MM.1S (cell line): ENCODE measurements around the gene SORBS2.

Source experiments
- DNase-seq: peaks from one replicate; pipeline ENCODE4 v3.0.0-alpha.2; 2015
- H2AFZ ChIP-seq: fragments of 300-600 bp; sonication (generic); 2 replicates; pipeline ENCODE4 v1.6.0; 2016; ENCODE audit warnings: antibody characterized with exemption, low read length
- H3F3A ChIP-seq: fragments of 300-600 bp; sonication (generic); 2 replicates; pipeline ENCODE4 v1.6.1; 2016; ENCODE audit warnings: mild to moderate bottlenecking, antibody characterized with exemption, low read length, moderate library complexity, mixed read lengths; ENCODE audit not compliant: insufficient read depth
- H3K27ac ChIP-seq: fragments of 300-600 bp; sonication (generic); 2 replicates; pipeline ENCODE4 v1.5.1; 2016; ENCODE audit warnings: mild to moderate bottlenecking, low read length
- H3K27me3 ChIP-seq: fragments of 300-600 bp; sonication (generic); replicated peaks from 2 replicates; pipeline ENCODE4 v1.6.0; 2016; ENCODE audit warnings: low read length; ENCODE audit not compliant: insufficient read depth
- H3K36me3 ChIP-seq: fragments of 300-600 bp; sonication (generic); replicated peaks from 2 replicates; pipeline ENCODE4 v1.6.1; 2016; ENCODE audit warnings: mild to moderate bottlenecking, low read length, mixed read lengths; ENCODE audit not compliant: insufficient read depth
- H3K4me1 ChIP-seq: fragments of 300-600 bp; sonication (generic); 2 replicates; pipeline ENCODE4 v1.6.1; 2016; ENCODE audit warnings: low read length, mixed read lengths
- H3K4me2 ChIP-seq: fragments of 300-600 bp; sonication (generic); 2 replicates; pipeline ENCODE4 v1.6.0; 2016; ENCODE audit warnings: low read depth, low read length
- H3K4me3 ChIP-seq: fragments of 300-600 bp; sonication (generic); 2 replicates; pipeline ENCODE4 v1.5.1; 2016; ENCODE audit warnings: low read length, mixed read lengths
- H3K79me2 ChIP-seq: fragments of 300-600 bp; sonication (generic); 2 replicates; pipeline ENCODE4 v1.6.1; 2016; ENCODE audit warnings: mixed run types, low read length, mixed read lengths
- H3K9ac ChIP-seq: fragments of 300-600 bp; sonication (generic); 2 replicates; pipeline ENCODE4 v1.6.1; 2016; ENCODE audit warnings: low read length, mixed read lengths
- H3K9me2 ChIP-seq: fragments of 300-600 bp; sonication (generic); replicated peaks from 2 replicates; pipeline ENCODE4 v1.6.1; 2016; ENCODE audit warnings: mild to moderate bottlenecking, low read length, mixed read lengths; ENCODE audit not compliant: insufficient read depth
- H3K9me3 ChIP-seq: fragments of 300-600 bp; sonication (generic); replicated peaks from 2 replicates; pipeline ENCODE4 v1.6.1; 2016; ENCODE audit warnings: mild to moderate bottlenecking, low read length, mixed read lengths; ENCODE audit not compliant: insufficient read depth
- H4K20me1 ChIP-seq: fragments of 300-600 bp; sonication (generic); 2 replicates; pipeline ENCODE4 v1.6.1; 2016; ENCODE audit warnings: mild to moderate bottlenecking, low read length, moderate library complexity, mixed read lengths; ENCODE audit not compliant: insufficient read depth
- CTCF ChIP-seq: fragments of 300-600 bp; sonication (generic); IDR thresholded peaks from 2 replicates; pipeline ENCODE4 v1.5.1; 2016; ENCODE audit warnings: antibody characterized with exemption, low read length, mixed read lengths
- EZH2 ChIP-seq: fragments of 300-600 bp; sonication (generic); optimal IDR thresholded peaks from 2 replicates; pipeline ENCODE3; 2017; ENCODE audit warnings: low read depth, mild to moderate bottlenecking, antibody characterized with exemption, low read length, mixed read lengths
- EZH2phosphoT487 ChIP-seq: fragments of 300-600 bp; sonication (generic); IDR thresholded peaks from 2 replicates; pipeline ENCODE4 v1.6.1; 2018; ENCODE audit warnings: antibody characterized with exemption, low read length

The SORBS2 gene

GRCh38 chr4:185744488-185744862 lies 67.5 kb downstream of the SORBS2 start:
- H2AFZ ChIP-seq = no peak overlapping the region
- H3K9me3 ChIP-seq = no peaks in the 10 kb centered on the region
- no peaks in the 10 kb centered on the region for H4K20me1 ChIP-seq
- no peak overlapping the region for H3K4me3 ChIP-seq
- no peak for DNase-seq
- H3K4me2 ChIP-seq = no peak overlapping the region
- H3K9ac ChIP-seq = no peak overlapping the region
- TF ChIP-seq CTCF (no peak), EZH2 (no peak), EZH2phosphoT487 (no peak)
- no peaks in the 10 kb centered on the region for H3K36me3 ChIP-seq
- no peaks in the 10 kb centered on the region for H3K27me3 ChIP-seq
- no peaks in the 10 kb centered on the region for H3F3A ChIP-seq
- H3K4me1 ChIP-seq = peaks cover 10% of the 10 kb centered on the region; the same call in 1 of the 2 replicates
- H3K79me2 ChIP-seq = no peaks in the 10 kb centered on the region
- no peaks in the 10 kb centered on the region for H3K9me2 ChIP-seq
- no peak overlapping the region for H3K27ac ChIP-seq

DNA sequence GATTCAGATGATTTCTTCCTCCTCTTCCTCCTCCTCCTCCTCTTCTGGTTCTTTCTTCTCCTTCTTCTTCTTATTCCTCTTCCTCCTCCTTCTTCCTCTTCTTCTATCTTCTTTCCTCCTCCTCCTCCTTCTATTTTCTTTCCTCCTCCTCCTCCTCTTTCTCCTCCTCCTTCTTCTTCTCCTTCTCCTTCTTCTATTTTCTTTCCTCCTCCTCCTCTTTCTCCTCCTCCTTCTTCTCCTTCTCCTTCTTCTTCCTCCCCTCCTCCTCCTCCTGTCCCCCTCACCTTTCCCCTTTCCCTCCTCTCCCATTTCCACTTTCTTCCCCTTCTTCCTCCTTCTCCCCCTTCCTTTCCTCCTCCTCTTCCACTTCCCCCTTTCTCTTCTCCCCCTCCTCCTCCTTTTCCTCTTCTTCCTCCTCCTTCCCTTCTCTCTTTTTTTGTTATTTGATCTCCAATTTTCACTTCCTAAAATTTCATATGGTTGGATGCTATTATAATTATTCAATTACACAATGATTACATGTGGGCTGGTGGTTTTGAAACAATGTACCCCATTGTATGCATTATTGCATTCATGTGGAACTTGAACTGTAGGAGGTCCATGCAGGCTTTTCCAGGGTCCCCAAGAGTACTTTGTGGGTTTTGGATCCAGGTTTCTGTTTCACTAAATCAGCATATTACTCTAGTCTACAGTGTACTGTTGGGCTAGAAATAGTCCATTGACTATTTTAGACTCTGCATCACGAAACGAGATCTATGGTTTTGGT lies 68.1 kb downstream of the SORBS2 start:
- peaks cover 10% of the 10 kb centered on the region; the same call in 1 of the 2 replicates for H3K4me1 ChIP-seq
- no peaks in the 10 kb centered on the region for H4K20me1 ChIP-seq
- no peak for TF ChIP-seq CTCF
- TF ChIP-seq EZH2phosphoT487 = no peak
- no peak for TF ChIP-seq EZH2
- H3K79me2 ChIP-seq = no peaks in the 10 kb centered on the region
- H3K9me2 ChIP-seq = no peaks in the 10 kb centered on the region
- no peak overlapping the region for H3K4me2 ChIP-seq
- H3K27ac ChIP-seq = no peak overlapping the region
- H3F3A ChIP-seq = no peaks in the 10 kb centered on the region
- H3K9ac ChIP-seq = no peak overlapping the region
- no peaks in the 10 kb centered on the region for H3K9me3 ChIP-seq
- no peak overlapping the region for H2AFZ ChIP-seq
- H3K4me3 ChIP-seq = no peak overlapping the region
- H3K27me3 ChIP-seq = no peaks in the 10 kb centered on the region
- no peaks in the 10 kb centered on the region for H3K36me3 ChIP-seq
- DNase-seq = no peak

GRCh38 chr4:185742766-185743165 lies 69.2 kb downstream of the SORBS2 start:
- no peaks in the 10 kb centered on the region for H3K36me3 ChIP-seq
- no peaks in the 10 kb centered on the region for H3K27me3 ChIP-seq
- no peaks in the 10 kb centered on the region for H3K79me2 ChIP-seq
- no peak overlapping the region for H2AFZ ChIP-seq
- H3K27ac ChIP-seq = no peak overlapping the region
- no peaks in the 10 kb centered on the region for H4K20me1 ChIP-seq
- no peaks in the 10 kb centered on the region for H3K9me2 ChIP-seq
- no peak overlapping the region for H3K4me2 ChIP-seq
- H3F3A ChIP-seq = no peaks in the 10 kb centered on the region
- TF ChIP-seq EZH2 (no peak), EZH2phosphoT487 (no peak), CTCF (no peak)
- H3K4me1 ChIP-seq = peaks cover 10% of the 10 kb centered on the region; the same call in 1 of the 2 replicates
- DNase-seq = peak; percentile 76
- no peaks in the 10 kb centered on the region for H3K9me3 ChIP-seq
- H3K4me3 ChIP-seq = no peak overlapping the region
- H3K9ac ChIP-seq = no peak overlapping the region
